ENCODE data around the gene TRIM5.
A peak's percentile ranks its signal among the peaks of the same experiment; 100 is the strongest.

TRIM5 gene

DNA sequence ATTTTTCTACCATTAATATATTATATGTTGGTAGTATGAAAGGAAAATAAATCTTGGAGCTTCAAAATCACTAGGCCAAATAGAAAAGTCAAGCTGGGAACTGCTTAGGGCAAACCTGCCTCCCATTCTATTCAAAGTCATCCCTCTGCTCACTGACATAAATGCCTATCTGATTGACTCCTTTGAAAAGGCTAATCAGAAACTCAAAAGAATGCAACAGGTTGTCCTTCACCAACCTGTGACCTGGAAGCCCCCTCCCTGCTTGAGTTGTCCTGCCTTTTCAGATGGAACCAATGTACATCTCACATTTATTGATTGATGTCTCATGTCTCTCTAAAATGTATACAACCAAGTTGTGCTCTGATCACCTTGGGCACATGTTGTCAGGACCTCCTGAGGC, 63.3 kb downstream of the TRIM5 start:
- no peaks in the 10 kb centered on the region for H3K36me3 ChIP-seq (ENCODE audit: insufficient read depth, low read length)
- peaks cover 29% of the 10 kb centered on the region for H3K4me1 ChIP-seq (ENCODE audit: insufficient read depth, low read length)
- no peak overlapping the region for H3K9ac ChIP-seq (ENCODE audit: low read length)
- no peak overlapping the region for H3K4me3 ChIP-seq (ENCODE audit: low read depth in 1 of 2, low read length in 2 of 2)
- H3K27ac ChIP-seq (ENCODE audit: low read depth, low read length) = peak overlapping the region; percentile 38
- H3K9me3 ChIP-seq (ENCODE audit: low read length) = no peaks in the 10 kb centered on the region
- H3K27me3 ChIP-seq (ENCODE audit: control insufficient read depth in 1 of 2, insufficient read depth in 2 of 2, low read length in 2 of 2) = no peaks in the 10 kb centered on the region

GRCh38 chr11:5620651-5621521, 64.0 kb downstream of the TRIM5 start:
- Histone ChIP-seq H3K27me3 (ENCODE audit: control insufficient read depth in 1 of 2, insufficient read depth in 2 of 2, low read length in 2 of 2) (no peaks in the 10 kb centered on the region), H3K9ac (ENCODE audit: low read length) (no peak overlapping the region), H3K4me3 (ENCODE audit: low read depth in 1 of 2, low read length in 2 of 2) (peak overlapping the region in 1 of 2 donors; percentile 32), H3K36me3 (ENCODE audit: insufficient read depth, low read length) (no peaks in the 10 kb centered on the region), H3K4me1 (ENCODE audit: insufficient read depth, low read length) (peaks cover 26% of the 10 kb centered on the region), H3K9me3 (ENCODE audit: low read length) (no peaks in the 10 kb centered on the region), H3K27ac (ENCODE audit: low read depth, low read length) (peak overlapping the region; percentile 38)

DNA sequence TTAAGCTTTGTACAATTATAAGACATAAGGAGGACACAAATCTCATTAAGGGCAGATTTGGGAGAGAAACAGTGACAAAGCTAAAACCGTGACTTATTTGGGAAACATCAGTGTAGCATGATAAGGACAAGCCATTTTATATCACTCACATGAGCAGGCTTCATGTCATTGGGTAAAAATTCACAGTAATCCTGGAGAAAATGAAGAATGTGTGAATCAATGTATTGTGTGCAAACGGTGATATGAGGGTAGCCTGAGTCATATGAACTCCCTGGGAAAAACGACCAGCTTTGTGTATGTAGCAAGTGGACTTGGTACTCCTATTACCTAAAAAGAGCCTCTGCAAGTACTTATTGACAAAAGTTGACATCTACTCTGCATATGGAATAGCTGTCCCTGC, 66.1 kb downstream of the TRIM5 start:
- no peak overlapping the region for H3K4me3 ChIP-seq (ENCODE audit: low read depth in 1 of 2, low read length in 2 of 2)
- H3K9ac ChIP-seq (ENCODE audit: low read length) = no peak overlapping the region
- no peaks in the 10 kb centered on the region for H3K36me3 ChIP-seq (ENCODE audit: insufficient read depth, low read length)
- H3K4me1 ChIP-seq (ENCODE audit: insufficient read depth, low read length) = peaks cover 13% of the 10 kb centered on the region
- no peaks in the 10 kb centered on the region for H3K27me3 ChIP-seq (ENCODE audit: control insufficient read depth in 1 of 2, insufficient read depth in 2 of 2, low read length in 2 of 2)
- H3K9me3 ChIP-seq (ENCODE audit: low read length) = no peaks in the 10 kb centered on the region
- no peak overlapping the region for H3K27ac ChIP-seq (ENCODE audit: low read depth, low read length)

Measured in muscle layer of colon (tissue), 2 donors.